Glomerular visceral epithelial cell (primary cell): ENCODE data around the gene SHROOM3.
A peak's percentile ranks its signal among the peaks of the same experiment; 100 is the strongest.

Experiments used
- DNase-seq: peaks from one replicate; pipeline ENCODE4 v3.0.0-alpha.2; 2016; ENCODE audit errors: extremely low spot score

SHROOM3 gene

GRCh38 chr4:76809594-76810305 is 374.7 kb downstream of the SHROOM3 start:
- DNase-seq: peak; percentile 88

- DNase-seq: no peak
Measured at GRCh38 chr4:76811604-76812412, 376.8 kb downstream of the SHROOM3 start.

- no peak for DNase-seq
Measured at GRCh38 chr4:76813070-76813469, 378.0 kb downstream of the SHROOM3 start.

GRCh38 chr4:76821641-76822040 is 386.6 kb downstream of the SHROOM3 start:
- DNase-seq: no peak

GRCh38 chr4:76822303-76822702 is 387.3 kb downstream of the SHROOM3 start:
- DNase-seq: no peak

- DNase-seq: no peak
Measured at GRCh38 chr4:76823495-76823894, 388.5 kb downstream of the SHROOM3 start.

GRCh38 chr4:76830612-76830963 is 395.6 kb downstream of the SHROOM3 start:
- DNase-seq: no peak

- peak; percentile 87 for DNase-seq
Measured at GRCh38 chr4:76830964-76831703, 396.1 kb downstream of the SHROOM3 start.

GRCh38 chr4:76831711-76832373 is 396.8 kb downstream of the SHROOM3 start:
- DNase-seq: peak; percentile 6
